MM.1S (cell line): Measurements from ENCODE around the gene MYZAP.

Experiments used
- DNase-seq: peaks from one replicate; pipeline ENCODE4 v3.0.0-alpha.2; 2015
- H2AFZ ChIP-seq: fragments of 300-600 bp; sonication (generic); 2 replicates; pipeline ENCODE4 v1.6.0; 2016; ENCODE audit warnings: antibody characterized with exemption, low read length
- H3F3A ChIP-seq: fragments of 300-600 bp; sonication (generic); 2 replicates; pipeline ENCODE4 v1.6.1; 2016; ENCODE audit warnings: mild to moderate bottlenecking, antibody characterized with exemption, low read length, moderate library complexity, mixed read lengths; ENCODE audit not compliant: insufficient read depth
- H3K27ac ChIP-seq: fragments of 300-600 bp; sonication (generic); 2 replicates; pipeline ENCODE4 v1.5.1; 2016; ENCODE audit warnings: mild to moderate bottlenecking, low read length
- H3K27me3 ChIP-seq: fragments of 300-600 bp; sonication (generic); replicated peaks from 2 replicates; pipeline ENCODE4 v1.6.0; 2016; ENCODE audit warnings: low read length; ENCODE audit not compliant: insufficient read depth
- H3K36me3 ChIP-seq: fragments of 300-600 bp; sonication (generic); replicated peaks from 2 replicates; pipeline ENCODE4 v1.6.1; 2016; ENCODE audit warnings: mild to moderate bottlenecking, low read length, mixed read lengths; ENCODE audit not compliant: insufficient read depth
- H3K4me1 ChIP-seq: fragments of 300-600 bp; sonication (generic); 2 replicates; pipeline ENCODE4 v1.6.1; 2016; ENCODE audit warnings: low read length, mixed read lengths
- H3K4me2 ChIP-seq: fragments of 300-600 bp; sonication (generic); 2 replicates; pipeline ENCODE4 v1.6.0; 2016; ENCODE audit warnings: low read depth, low read length
- H3K4me3 ChIP-seq: fragments of 300-600 bp; sonication (generic); 2 replicates; pipeline ENCODE4 v1.5.1; 2016; ENCODE audit warnings: low read length, mixed read lengths
- H3K79me2 ChIP-seq: fragments of 300-600 bp; sonication (generic); 2 replicates; pipeline ENCODE4 v1.6.1; 2016; ENCODE audit warnings: mixed run types, low read length, mixed read lengths
- H3K9ac ChIP-seq: fragments of 300-600 bp; sonication (generic); 2 replicates; pipeline ENCODE4 v1.6.1; 2016; ENCODE audit warnings: low read length, mixed read lengths
- H3K9me2 ChIP-seq: fragments of 300-600 bp; sonication (generic); replicated peaks from 2 replicates; pipeline ENCODE4 v1.6.1; 2016; ENCODE audit warnings: mild to moderate bottlenecking, low read length, mixed read lengths; ENCODE audit not compliant: insufficient read depth
- H3K9me3 ChIP-seq: fragments of 300-600 bp; sonication (generic); replicated peaks from 2 replicates; pipeline ENCODE4 v1.6.1; 2016; ENCODE audit warnings: mild to moderate bottlenecking, low read length, mixed read lengths; ENCODE audit not compliant: insufficient read depth
- H4K20me1 ChIP-seq: fragments of 300-600 bp; sonication (generic); 2 replicates; pipeline ENCODE4 v1.6.1; 2016; ENCODE audit warnings: mild to moderate bottlenecking, low read length, moderate library complexity, mixed read lengths; ENCODE audit not compliant: insufficient read depth
- EZH2 ChIP-seq: fragments of 300-600 bp; sonication (generic); optimal IDR thresholded peaks from 2 replicates; pipeline ENCODE3; 2017; ENCODE audit warnings: low read depth, mild to moderate bottlenecking, antibody characterized with exemption, low read length, mixed read lengths
- EZH2phosphoT487 ChIP-seq: fragments of 300-600 bp; sonication (generic); IDR thresholded peaks from 2 replicates; pipeline ENCODE4 v1.6.1; 2018; ENCODE audit warnings: antibody characterized with exemption, low read length
- TF ChIP-seq, protein P1 (sequence below): fragments of 300-600 bp; sonication (generic); IDR thresholded peaks from 2 replicates; pipeline ENCODE4 v1.5.1; 2016; ENCODE audit warnings: antibody characterized with exemption, low read length, mixed read lengths

The MYZAP gene

GRCh38 chr15:57570340-57570739, 21.4 kb upstream of the MYZAP start:
- Histone ChIP-seq H4K20me1 (no peaks in the 10 kb centered on the region), H3F3A (no peaks in the 10 kb centered on the region), H3K9me3 (no peaks in the 10 kb centered on the region), H3K4me3 (no peak overlapping the region), H3K4me2 (no peak overlapping the region), H3K9me2 (no peaks in the 10 kb centered on the region), H3K9ac (no peak overlapping the region), H3K79me2 (no peaks in the 10 kb centered on the region), H3K4me1 (no peaks in the 10 kb centered on the region), H3K27me3 (no peaks in the 10 kb centered on the region), H2AFZ (no peak overlapping the region), H3K27ac (no peak overlapping the region), H3K36me3 (no peaks in the 10 kb centered on the region)
- TF ChIP-seq EZH2 = no peak
- TF ChIP-seq EZH2phosphoT487 = no peak
- TF ChIP-seq, protein P1, sequence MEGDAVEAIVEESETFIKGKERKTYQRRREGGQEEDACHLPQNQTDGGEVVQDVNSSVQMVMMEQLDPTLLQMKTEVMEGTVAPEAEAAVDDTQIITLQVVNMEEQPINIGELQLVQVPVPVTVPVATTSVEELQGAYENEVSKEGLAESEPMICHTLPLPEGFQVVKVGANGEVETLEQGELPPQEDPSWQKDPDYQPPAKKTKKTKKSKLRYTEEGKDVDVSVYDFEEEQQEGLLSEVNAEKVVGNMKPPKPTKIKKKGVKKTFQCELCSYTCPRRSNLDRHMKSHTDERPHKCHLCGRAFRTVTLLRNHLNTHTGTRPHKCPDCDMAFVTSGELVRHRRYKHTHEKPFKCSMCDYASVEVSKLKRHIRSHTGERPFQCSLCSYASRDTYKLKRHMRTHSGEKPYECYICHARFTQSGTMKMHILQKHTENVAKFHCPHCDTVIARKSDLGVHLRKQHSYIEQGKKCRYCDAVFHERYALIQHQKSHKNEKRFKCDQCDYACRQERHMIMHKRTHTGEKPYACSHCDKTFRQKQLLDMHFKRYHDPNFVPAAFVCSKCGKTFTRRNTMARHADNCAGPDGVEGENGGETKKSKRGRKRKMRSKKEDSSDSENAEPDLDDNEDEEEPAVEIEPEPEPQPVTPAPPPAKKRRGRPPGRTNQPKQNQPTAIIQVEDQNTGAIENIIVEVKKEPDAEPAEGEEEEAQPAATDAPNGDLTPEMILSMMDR = no peak
- DNase-seq = no peak

DNA sequence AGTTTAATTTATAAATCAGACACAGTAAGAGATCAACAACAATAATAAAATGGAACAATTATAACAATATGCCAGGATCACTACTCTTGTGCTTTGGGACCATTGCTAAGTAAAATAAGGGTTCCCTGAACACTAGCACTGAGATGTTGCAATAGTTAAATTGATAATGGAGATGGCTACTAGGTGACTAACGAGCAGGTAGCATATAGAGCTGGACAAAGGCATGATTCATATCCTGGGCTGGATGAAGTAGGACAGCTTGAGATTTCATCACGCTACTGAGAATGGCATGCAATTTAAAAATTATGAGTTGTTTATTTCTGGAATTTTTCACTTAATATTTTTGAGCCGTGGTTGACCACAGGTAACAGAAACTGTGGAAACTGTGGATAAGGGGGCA, 20.7 kb upstream of the MYZAP start:
- Histone ChIP-seq H3K9me3 (no peaks in the 10 kb centered on the region), H3F3A (no peaks in the 10 kb centered on the region), H3K4me1 (no peaks in the 10 kb centered on the region), H3K9me2 (no peaks in the 10 kb centered on the region), H3K4me2 (no peak overlapping the region), H3K27me3 (no peaks in the 10 kb centered on the region), H3K4me3 (no peak overlapping the region), H3K27ac (no peak overlapping the region), H4K20me1 (no peaks in the 10 kb centered on the region), H3K36me3 (no peaks in the 10 kb centered on the region), H2AFZ (no peak overlapping the region), H3K79me2 (no peaks in the 10 kb centered on the region), H3K9ac (no peak overlapping the region)
- DNase-seq = no peak
- TF ChIP-seq EZH2phosphoT487 (no peak), EZH2 (no peak)
- TF ChIP-seq, protein P1 = no peak

GRCh38 chr15:57571725-57572124, 20.0 kb upstream of the MYZAP start:
- Histone ChIP-seq H3K9me2 (no peaks in the 10 kb centered on the region), H3F3A (no peaks in the 10 kb centered on the region), H3K79me2 (no peaks in the 10 kb centered on the region), H3K27me3 (no peaks in the 10 kb centered on the region), H3K4me1 (no peaks in the 10 kb centered on the region), H3K9ac (no peak overlapping the region), H3K4me3 (no peak overlapping the region), H3K4me2 (no peak overlapping the region), H4K20me1 (no peaks in the 10 kb centered on the region), H2AFZ (no peak overlapping the region), H3K9me3 (no peaks in the 10 kb centered on the region), H3K27ac (no peak overlapping the region), H3K36me3 (no peaks in the 10 kb centered on the region)
- DNase-seq = no peak
- no peak for TF ChIP-seq EZH2phosphoT487
- TF ChIP-seq, protein P1 = no peak
- TF ChIP-seq EZH2 = no peak
